GM18517 (cell line): ENCODE measurements around the gene OR52N2.

ENCODE experiments used
- ATAC-seq: cut with Tn5 transposase; IDR thresholded peaks from one replicate; pipeline ENCODE4 v1.9.1; 2021; ENCODE audit warnings: mild to moderate bottlenecking, moderate library complexity; ENCODE audit not compliant: unreplicated experiment

The OR52N2 gene

GRCh38 chr11:5808500-5809121, at the start of gene OR52N2:
TSS of gene OR52N2 (plus strand) at chr11:5808924. CDS start at chr11:5820336, 11,412 bp downstream.
- ATAC-seq: peak; percentile 97

DNA sequence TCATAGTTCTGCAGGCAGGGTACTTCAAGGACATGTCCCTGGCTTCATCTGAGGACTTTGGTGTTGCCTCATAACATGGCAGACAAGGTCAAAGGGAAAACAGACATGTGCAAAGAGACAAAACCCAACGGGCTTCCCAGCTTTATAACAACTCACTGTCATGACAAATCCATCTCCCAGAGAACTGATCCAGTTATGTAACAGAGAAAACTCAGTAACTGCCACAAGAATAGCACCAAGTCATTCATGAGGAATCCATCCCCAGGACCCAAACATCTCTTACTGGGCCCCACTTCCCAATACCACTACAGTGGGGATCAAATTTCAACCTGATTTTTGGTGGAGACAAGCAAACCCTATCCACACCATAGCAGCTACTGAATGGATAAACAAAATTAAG, 41.7 kb upstream of the OR52N2 start:
- ATAC-seq: no peak

- ATAC-seq: no peak
These were observed 25.5 kb upstream of the OR52N2 start, which contains the start of gene OR52N5 for GRCh38 chr11:5783255-5783654. TSS of gene OR52N5 (minus strand) at chr11:5783355. CDS start at chr11:5778634, 4,721 bp downstream.

DNA sequence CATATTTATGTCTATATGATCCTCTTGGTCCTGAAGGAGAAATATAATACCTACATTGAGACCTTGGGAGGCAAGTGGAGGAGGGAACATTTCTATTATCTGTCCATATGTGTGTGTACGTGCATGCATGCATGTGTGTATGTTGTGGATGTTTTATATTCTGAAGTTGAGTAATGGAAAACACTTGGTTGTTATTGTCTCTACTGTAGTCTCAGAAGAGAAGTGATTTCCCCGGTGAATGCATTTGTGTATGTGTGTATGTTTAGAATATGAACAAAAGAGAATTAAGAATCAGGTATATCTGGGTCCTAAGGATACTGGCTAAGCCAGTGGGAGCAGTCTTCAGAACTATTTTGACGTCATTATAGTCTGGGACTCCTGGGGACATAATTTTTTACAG, 17.6 kb upstream of the OR52N2 start, which contains the start of gene OR52N1:
OR52N1 (minus strand) TSS at position 101 of the 400 bp plus-strand sequence. CDS start 2,449 bp downstream, outside the sequence.
- no peak for ATAC-seq

GRCh38 chr11:5796541-5796940, 12.2 kb upstream of the OR52N2 start:
- ATAC-seq: no peak

DNA sequence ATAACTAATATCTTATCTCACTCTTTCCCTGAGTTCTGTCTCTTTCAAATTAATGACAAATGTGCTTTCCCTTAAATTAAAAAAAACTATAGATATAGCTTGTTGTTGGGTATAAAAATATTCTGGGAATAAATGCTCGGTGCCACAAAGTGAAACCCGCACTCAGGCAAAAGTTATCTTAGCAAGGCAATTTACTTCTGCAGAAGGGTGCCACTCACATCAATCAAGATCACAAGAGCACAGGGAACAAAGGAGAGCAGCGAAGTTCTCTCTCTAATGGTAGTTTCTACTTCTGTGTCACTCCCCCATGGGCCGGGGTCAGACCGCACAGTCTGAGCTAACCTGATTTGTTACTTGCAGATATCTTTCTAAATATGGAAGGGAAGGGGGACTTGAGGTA, 4.7 kb upstream of the OR52N2 start:
- no peak for ATAC-seq

DNA sequence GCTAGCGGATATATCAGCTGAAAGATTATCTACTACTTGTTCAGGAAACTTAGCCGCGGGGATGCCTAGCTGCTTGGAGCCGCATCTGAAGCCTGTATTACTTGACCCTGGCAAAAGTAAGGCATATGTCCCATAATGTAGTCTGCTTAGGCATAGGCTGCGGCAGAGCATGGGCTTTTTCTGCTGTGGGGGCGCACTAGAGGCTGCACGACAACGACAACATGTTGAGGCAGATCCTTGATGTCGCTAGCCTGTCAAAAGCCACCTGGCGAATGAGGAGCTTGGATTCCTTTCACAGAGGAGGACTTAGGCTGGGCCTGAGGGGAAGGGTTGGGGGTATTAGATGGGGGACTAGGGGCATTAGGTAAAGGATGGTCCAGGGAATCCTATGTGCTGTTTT, 1.1 kb upstream of the OR52N2 start:
- ATAC-seq: no peak

GRCh38 chr11:5809122-5809519, 397 bp downstream of the OR52N2 start:
- ATAC-seq: no peak

DNA sequence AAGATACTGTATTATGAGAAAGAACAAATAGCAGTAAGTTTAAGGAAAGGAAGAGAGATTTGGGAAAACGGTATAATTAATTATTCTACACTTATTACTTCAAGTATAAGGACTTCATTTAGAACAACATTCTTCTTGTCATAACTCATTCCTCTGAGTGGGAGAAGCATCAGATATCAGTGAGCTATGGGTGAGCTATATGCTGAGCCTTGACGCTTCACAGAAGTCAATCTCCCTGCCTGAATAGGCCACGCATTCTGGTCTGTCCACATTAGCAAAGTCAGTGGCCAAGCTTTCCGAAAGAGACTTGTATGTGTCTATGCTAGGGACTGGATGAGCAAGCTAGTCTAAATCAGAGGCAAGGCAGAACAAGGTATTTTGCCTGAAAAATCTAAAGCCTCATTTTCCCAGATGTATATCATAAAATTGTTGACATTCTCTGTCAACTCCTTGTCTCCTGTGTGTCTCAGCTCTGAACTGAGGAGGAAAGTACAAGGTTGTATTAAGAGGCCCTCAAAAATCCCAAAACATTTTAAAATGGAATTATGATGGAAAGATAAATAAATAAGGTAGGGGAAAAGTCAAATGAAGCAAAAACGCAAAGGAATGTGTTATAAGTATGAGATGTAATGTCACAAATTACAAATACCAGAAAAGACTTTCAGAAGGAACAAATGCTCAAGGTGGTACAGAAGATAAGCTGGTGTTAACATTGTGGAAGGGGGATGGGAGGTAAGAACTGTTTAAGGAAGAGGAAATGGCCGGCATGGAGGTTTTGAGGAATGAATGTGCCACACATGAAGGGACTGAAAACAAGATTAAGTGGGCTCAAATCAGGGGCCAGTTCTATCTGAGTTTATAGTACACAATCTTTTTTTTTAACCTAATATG, 1.4 kb downstream of the OR52N2 start:
- no peak for ATAC-seq

GRCh38 chr11:5815534-5815933, 6.8 kb downstream of the OR52N2 start:
- no peak for ATAC-seq

- ATAC-seq: peak; percentile 67
These were observed 9.6 kb downstream of the OR52N2 start for GRCh38 chr11:5818245-5818886.

DNA sequence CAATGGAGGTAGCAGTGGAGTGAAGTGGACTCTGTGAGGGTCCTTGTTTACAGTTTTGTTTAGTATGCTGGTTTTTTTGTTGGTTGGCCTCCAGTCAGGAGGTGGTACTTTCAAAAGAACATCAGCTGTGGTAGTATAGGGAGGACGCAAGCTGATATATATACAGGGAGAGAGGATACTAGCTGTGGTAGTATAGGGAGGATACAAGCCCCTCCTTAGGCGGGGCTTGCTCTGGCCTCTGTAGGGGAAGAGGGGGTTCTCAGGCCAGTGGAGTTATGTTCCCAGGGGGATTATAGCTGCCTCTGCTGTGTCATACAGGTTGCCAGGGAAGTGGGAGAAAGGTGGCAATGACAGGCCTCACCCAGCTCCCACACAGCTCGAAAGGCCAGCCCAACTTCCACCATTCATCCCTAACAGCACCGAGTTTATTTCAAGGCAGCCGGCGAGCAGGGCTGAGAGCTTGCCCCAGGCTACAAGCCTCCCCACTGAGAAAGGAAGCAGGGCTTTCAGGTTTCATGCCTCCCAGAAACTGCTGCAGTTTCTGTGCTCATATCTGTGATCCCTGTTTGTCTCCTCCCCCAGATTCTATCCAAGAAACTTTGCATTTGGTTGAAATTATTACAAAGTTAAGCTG, 22.6 kb downstream of the OR52N2 start:
- ATAC-seq: no peak

DNA sequence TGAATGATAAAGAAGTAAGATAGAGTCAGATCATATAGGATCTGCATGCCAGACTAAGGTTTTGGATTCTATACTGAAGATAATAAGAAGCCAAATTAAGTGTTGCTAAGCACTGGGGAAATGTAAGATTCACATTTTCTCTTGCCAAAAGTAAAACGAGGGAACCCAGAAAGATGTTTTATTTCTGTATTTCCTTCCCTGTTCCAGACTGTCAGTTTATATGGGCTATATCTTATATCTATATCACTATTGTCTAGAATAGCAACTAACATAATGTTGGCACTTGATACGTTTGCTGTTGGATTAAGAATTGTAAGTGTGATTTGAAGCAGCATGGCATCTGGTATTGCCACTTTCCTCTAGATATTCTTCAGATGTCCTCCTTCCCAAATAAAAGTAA, 24.7 kb downstream of the OR52N2 start:
- no peak for ATAC-seq

DNA sequence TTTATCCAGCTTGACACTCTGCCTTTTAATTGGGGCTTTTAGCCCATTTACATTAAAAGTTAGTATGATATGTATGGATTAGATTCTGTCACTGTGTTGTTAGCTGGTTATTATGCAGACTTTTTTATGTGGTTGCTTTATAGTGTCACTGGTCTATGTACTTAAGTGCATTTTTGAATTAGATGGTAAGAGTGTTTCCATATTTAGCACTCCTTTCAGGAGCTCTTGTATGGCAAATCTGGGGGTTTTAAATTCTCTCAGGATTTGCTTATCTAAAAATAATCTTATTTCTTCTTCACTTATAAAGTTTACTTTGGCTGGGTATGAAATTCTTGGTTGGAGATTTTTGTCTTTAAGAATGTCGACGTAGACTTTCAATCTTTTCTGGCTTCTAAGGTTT, 29.0 kb downstream of the OR52N2 start:
- no peak for ATAC-seq

DNA sequence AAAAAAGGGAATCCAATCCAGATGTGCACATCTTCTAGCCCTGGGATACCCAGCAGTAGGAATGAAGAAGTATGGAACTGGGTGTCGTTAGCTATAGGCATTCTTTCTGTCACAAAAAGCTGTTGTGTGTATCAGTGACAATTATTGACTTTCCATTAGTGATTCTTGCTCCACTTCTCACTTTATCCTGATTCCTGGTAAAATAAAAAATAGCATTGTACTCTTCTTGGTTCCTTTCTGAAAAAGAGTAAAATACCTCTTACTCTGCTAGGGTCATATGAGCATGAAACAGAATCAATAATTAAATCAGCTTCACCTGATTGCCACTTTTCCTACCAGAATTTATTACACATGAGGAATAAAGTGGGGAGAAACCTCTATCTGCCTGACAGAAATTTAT, 33.1 kb downstream of the OR52N2 start, which contains the start of gene OR52E6:
OR52E6 (minus strand) TSS at position 101 of the 400 bp plus-strand sequence; CDS start at position 101, 0 bp downstream.
- ATAC-seq: no peak

DNA sequence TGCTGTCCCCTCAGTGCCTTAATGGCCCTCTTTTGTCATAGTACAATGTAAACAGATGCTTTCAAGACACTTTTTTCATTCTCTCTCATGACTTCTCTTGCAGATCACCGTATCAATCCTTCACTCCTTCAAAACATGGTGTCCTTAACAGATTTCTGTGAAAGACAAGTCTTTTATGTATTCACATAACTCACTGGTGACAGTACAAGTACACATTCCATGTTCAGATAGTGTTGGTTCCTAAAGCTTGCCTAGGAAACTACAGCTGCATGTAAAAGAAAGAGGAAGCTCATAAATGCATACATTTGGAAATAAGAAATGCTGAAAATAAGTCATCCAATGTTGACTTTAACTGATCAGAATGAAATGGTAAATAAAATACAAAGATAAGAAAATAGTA, 38.0 kb downstream of the OR52N2 start:
- ATAC-seq: no peak

DNA sequence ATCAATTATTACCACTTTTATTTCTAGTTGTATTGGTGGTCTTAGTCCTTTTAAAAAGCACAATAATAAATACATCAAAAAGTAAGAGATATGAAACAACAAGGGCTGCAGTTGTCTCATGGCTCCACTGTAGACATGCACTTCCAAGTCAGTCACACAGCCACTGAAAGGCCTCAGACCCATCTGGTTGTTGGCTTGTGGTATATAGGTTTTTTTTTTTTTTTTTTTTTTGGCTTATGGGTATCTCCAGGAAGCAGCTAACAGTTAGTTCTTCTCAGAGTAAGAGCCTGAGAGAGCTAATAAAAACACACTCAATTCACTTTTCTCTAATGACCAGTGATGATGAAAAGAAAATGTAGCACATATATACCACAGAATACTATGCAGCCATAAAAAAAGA, 39.0 kb downstream of the OR52N2 start:
- no peak for ATAC-seq

GRCh38 chr11:5851002-5851401, 42.3 kb downstream of the OR52N2 start:
- ATAC-seq: no peak

- ATAC-seq: no peak
These were observed 48.9 kb downstream of the OR52N2 start, which contains the start of gene OR52E8 for GRCh38 chr11:5857590-5857989. TSS of gene OR52E8 (minus strand) at chr11:5857690. CDS start at chr11:5857690, 0 bp downstream.

DNA sequence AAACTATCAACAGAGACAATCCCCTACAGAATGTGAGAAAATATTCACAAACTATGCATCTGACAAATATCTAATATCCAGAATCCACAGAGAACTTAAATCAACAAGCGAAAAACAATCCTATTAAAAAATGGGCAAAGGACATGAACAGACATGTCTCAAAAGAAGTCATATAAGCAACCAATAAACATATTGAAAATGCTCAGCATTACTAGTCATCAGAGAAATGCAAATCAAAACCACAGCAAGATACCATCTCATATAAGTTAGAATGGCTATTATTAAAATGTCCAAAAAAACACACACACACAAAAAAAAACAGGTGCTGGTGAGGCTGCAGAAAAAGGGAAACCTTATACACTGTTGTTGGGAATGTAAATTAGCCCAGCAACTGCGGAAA, 57.1 kb downstream of the OR52N2 start:
- ATAC-seq: no peak
